GM19455 (cell line): Measurements from ENCODE around the gene KRTAP5-1.

ENCODE experiments used
- ATAC-seq: cut with Tn5 transposase; IDR thresholded peaks from one replicate; pipeline ENCODE4 v1.9.1; 2021; ENCODE audit not compliant: unreplicated experiment

Gene KRTAP5-1

DNA sequence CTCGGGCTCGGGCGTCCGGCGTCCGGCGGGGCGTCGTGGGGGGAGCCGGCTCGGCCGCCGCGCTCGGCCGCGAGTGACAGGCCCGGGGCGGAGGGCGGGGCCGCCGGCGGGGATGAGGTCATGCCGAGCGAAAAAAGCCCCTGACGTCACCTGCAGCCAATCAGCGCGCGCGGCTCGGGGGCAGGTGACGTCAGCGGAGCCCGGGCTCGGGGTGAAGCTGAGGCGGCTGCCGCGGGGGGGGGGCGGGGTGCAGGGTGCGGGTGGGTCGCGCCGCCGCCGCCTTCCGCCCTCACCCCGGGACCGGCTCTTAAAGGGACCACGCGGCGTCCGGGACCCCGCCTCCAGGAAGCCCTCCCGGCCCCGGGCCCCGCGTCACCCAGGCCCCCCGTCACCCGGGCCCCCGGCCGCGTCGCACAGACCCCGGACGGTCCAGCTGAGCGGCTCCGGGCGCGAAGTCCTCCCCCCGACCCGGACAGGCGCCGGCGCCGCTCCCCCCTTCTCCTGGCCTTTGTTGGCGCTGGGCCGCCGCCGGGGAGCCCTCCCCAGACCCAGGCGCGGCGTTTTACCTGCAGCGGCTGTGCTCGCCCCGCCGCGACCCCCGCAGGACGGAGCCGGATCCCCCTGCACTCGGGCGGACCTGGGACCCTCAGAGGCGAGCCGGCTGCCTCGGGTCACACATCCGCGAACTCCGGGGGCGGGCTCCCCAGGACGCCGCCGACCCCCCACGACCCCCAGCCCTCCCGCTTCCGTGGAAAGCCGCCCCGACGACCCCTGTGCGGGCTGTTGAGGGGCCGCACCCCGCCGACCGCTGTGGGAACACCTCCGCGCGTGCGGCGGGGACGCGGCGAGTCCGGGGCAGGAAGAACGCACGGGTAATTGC, 12.6 kb downstream of the KRTAP5-1 start, which contains the start of gene DUSP8:
DUSP8 (minus strand) TSS at position 75 of the 880 bp plus-strand sequence. CDS start 6,445 bp downstream, outside the sequence.
- no peak for ATAC-seq

DNA sequence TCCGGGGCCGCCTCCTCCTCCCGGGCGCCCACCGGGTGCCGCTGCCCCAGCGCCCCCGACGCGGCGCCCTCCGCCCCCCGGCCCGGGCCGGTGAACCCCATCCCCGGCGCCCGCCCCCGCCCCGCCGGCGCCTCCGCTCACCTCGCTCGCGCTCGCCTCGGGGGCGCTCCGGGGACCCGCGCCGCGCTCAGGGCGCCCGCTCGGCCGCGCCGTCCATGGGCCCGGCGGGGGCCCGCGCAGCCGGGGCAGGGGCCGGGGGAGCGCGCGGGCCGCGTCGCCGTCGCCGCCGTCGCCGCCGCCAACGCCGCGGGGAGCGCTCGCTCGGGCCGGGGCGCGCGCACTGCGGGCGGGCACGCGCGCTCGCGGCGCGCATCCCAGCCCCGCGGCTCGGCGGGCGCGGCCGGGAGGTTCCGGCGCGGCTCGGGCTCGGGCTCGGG, 13.3 kb downstream of the KRTAP5-1 start:
- ATAC-seq = no peak

DNA sequence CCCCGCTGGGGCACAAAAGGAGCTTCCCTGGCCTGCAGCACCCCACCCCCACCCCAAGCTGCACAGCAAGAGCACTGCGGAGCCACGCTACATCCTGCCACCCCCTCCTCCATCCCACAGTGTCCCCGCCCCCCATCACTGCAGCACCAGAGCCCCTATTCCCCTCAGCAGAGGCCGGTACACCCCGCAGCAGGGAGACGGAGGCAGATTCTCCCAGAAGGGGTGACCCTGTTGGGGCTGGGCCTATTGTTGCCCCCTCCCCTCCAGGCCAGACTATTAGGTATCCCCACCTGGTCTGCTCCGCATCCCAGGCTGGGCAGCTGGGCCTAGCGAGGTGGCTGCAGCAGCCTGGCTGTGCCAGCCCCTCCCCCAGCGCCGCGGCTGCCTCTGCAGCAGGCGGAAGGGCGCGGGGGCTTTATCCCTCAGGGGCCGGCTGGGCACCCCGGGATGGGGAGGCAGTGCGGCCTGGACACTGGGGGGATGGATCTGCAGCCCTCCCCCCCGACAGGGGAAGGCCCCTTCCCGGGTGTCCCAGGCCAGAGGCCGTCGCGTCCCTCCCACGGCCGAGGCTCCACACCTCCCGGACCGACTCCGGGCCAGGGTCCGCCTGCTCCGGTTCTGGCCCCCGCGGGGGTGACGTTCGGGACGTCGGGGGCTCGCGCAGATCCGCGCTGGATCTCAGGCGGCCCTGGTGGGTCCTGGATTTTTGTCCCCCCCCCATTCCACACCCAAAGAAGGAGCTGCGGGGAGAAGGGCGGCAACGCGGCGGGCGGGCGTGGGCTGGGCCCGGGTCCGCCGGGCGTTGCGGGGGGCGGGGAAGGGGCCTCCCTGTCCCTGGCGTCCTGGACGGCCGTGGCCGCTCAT, 14.0 kb downstream of the KRTAP5-1 start:
- ATAC-seq = no peak

DNA sequence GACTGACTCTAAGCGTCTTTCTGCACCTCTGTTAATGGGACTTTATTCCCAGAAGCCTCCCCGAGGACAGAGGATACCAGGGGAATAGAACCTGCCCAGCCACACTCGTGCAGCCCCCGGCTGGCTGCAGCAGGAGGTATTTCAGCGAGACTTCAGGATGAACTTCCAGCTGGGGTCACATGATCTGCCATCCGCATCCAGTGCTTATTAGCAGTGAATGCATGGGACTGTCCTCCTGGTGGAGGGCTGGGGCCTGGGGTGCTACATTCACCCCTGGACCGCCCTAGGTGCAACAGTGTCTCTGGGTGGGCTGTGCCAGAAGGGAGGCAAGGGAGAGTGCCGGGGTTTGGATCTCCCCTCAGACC, 14.6 kb downstream of the KRTAP5-1 start:
- no peak for ATAC-seq

DNA sequence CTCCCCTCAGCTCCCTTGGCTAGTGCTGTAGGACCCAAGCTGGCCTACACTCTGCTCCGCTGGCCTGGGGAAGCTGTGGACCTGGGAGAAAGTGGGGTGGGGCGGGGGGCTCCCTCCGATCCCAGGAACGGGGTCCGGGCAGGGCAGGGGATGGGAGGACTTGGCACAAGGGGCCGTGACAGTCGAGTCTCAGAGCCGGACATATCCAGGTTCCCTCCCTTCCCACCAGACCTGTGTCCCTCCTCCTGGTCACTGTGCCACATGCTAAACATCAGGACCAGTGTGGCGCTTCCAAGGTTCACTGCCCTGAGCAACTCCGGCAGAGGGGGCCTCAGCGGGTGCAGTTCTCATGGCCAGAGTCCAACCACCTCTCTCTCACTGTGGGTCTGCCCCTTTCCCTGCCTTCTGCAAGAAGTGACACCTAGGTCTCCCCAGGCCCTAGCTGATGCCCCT, 15.1 kb downstream of the KRTAP5-1 start:
- no peak for ATAC-seq

DNA sequence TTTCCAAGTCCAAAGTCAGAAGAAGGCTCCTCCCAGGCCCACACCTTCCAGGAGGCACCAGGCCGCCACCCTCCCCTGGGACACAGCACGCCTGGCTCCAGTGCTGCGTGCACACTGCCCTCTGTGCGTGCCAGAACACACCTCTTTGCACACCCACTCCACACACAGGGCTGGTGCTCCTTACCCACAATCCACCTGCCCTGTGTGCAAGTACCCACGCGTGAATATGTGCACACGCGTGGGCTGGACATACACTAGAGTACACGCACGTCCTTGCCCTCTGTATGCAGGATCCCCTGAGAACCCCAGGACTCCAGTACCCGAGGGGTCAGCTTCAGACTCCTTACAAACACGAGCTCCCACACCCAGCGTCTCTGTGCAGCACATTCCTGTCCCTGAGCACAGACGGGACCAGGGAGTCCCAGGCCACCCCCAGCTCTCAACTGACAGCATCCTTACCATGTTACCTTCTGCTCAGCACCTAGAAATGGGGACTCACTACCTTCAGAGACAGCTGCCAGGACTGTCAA, 15.8 kb downstream of the KRTAP5-1 start:
- ATAC-seq = no peak

DNA sequence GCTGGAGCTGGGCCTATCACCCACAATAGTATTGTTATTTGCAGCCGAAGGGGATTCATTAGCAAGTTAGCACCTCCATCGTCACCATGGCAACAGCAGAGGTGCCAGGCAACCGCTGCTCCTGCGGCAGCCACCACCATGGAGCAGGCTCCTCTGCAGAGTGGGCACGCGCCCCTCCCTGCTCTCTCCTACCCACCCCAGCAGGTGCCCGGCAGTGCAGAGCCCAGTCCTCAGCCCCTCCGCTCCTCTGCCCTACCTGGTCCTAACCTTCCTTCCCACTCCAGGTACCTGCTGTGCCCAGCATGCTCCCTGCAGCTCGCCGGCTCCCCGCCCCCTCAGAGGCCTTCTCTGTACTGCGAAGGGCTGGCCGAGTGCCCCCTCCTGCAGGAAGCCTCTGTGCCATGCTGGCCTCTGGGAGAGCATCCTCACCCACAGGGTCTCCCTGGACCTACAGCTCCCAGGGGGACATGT, 16.6 kb downstream of the KRTAP5-1 start:
- no peak for ATAC-seq

DNA sequence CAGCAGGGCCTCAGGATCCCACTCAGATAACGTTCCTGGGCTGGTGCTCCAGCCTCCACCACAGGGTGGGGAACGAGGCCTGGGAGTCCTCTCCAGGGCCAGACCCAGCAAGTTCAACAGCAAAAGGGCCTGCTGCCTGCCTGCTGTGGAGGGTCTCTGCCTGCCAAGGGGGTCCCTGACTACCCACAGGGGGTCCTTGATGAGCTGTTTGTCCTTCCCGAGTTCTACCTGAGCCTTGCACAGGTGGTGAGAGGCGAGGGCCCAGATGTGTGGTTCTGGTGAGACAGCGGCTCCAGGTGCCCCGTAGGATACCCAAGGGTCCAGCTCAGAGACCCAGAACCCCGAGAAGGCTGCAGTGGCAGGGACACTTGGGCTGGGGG, 17.4 kb downstream of the KRTAP5-1 start:
- ATAC-seq = no peak

DNA sequence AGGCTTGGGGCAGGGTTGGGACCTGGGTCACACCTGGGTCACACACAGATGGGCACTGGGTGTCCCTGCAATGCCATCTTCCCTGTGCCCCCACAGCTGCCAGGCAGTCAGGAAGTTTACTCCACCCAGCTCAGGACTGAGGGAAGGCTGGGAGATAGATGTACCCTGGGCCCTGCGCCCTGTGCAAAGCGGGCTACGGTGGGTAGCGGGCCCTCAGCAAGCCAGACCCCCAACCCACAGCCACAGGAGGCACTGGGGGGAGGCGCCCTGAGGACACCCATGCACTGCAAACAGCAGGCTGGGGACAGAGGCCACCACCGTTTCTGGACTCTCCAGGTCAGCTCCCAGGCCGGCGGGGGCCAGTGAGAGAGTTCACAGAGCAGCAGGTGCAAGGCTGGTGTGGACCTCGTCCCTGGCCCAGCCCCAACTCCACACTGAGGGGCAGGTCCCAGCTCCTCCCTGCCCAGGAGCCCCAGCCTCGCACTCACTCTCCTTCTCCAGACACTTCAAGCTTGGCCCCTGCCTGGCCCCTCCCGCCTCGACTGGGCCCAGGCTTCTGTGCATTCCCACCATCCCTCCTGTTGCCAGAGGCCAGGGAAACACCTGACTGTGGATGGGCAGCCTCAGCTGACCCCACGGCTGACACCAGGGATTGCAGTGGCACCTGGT, 17.9 kb downstream of the KRTAP5-1 start:
- ATAC-seq = no peak

DNA sequence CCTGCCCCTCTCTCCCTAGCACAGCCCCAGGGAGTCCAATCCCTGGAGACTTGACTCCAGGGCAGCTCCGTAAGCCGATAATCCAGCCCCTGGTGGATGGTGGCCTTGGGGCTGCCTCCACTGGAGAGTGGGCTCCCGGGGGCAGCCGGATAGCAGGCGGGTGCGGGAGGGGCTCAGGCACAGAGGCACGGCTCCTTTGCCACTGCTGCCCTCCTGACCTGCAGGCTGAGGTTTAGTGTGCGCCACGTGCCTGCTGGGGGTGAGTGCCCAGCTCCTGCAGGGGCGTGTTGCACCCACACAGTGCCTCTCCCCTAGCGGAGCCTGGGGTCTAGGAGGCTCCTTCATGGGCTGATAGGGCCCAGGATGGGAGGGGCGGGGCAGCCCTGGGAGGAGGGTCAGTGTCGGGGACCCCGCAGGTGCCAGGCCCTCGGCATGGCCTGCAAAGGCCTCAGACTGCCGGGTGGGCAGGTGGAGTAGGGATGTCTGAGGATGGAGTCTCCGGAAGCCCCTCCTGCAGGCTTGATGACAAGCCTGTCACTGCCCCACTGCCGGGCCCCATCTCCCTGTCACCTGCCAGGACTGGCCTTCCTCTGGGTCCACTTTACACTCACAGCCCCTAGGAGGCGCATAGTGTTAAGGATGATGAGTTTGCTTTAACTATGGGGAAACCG, 18.6 kb downstream of the KRTAP5-1 start:
- ATAC-seq = no peak

DNA sequence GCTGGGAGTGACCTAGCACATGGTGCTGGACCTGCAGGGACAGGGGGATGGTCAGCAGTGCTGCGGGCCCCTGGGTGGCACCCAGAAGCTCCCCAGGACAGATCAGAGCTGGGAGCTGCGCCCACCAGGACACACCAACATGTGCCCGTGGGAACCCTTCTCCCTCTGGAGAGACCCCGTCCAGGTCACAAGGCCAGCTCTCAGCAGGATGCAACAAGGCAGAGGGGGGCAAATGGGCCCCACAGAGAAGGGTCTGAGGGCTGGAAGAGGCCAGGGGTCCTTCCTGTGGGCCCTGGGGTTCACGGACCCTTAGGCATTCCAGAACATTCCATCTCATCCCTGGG, 19.2 kb downstream of the KRTAP5-1 start:
- no peak for ATAC-seq

DNA sequence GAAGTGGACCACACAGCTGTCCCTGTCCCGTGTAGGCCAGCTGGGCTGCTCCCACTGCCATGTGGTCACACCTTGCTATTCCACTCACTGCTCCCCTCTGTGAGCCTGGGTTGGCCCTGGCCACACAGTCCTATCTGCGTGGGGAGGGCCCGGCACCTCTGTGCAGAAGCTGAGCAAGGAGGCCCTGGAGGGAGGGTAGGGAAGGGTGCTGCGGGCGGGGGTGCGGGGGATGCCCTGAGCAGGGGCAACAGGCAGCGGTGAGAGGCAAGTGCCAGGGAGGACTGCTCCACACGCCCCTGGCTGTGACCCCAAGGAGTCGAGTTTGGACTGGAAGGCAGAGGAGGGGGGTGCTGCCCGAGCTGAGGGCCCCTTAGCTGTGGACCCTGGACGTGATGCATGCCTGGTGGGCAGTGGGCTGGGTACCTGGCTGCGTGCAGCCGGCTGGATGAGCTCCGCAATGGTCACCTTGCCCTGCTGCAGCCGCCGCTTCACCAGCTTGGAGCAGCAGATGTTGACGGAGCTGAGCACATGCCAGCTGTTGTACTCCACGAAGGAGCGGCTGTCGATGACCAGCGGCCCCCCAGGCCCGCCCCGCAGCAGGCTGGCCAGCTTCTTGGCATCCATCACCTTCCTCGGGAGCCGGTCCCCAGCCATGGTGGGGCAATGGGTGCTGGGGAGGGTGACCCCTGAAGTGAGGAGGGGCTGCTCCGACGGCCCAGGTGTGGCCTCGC, 19.7 kb downstream of the KRTAP5-1 start:
- ATAC-seq = no peak

DNA sequence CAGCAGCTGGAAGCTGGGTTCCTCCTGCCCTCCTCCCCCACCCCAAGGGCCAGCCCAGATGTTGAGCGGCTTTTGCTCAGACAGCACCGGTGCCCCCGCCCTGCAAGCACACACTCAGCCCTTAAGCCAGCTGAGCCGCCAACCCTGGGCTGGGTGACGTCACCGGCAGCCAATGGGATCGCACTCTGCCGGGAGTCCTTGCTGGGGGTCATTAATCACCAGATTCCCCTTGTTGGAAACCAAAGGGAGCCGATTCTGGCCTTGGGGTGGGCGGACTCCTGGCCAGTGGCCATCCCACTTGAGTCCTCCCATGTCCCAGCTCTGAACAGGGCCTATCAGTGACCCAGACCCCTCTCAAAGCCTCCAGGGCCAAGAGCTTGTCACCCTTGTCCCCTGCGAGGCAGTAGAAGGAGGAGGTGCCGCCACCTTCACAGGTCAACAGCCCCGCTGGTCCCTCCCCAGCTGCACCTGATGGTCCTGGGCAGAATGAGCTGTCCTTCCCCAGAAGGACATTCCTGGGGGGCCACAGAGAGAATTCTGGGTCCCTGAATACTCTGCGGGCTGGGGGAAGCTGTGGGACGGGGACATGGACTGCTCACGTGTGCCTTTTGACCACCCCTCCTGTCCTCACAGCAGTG, 20.4 kb downstream of the KRTAP5-1 start:
- ATAC-seq = no peak

DNA sequence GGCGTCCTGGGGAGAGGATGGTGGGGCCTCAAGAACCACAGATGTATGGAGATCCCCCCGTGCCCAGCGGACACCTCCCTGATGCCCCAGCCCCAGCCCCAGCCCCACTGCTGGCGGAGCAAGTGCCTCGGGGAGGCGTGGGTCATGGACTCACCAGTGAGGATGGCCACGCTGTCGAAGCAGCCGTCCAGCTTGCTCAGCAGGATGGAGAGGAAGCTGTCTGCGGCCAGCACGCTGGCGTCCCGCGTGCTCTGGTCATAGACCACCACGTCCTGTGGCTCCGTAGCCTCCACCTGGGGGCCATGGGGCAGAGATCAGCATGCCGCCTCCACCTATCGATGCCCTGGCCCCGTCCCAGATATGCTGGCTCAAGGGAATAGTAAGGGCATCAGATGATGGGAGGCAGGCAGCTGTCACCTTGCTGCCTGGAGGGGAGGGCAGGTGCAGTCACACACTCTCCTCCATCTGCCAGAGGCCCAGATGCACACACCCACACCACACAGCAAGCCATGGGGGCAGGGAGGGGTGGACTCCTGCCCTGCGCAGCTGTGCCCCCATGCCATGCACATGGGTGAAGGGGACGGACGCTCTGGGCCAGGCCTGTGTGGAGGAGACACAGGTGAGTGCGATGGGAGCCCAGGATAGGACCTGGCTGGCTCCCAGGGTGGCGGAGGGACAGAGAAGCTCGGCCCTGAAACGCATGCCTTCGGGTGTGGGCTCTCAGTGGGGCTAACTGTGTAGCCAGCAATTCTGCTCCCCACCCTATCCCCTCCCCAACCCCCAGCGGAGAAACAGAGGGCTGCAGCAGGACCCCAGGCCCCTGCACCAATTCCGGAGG, 21.2 kb downstream of the KRTAP5-1 start:
- ATAC-seq = no peak

DNA sequence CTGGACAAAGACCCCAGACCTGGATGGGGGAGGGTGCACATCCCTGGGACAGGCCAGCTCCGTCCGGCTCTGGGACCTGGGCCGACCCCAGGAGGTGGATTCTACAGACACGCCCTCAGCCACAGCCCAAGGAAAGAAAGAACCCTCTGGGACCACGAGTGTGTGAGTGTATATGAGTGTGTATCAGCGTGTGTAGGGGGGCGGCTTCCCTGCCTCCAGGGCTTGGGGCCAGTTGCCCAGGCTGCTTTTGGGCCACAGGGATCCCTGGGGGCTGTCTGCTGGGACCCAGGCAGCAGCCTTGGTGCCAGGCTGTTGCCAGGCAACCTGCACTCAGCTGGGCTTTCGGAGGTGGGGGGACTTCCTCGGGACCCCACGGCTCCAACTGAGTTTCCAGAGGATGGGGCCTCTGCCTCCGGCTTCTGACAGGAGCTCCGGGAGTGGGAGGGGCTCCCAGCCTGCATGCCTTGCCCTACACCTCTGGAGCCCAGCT, 21.9 kb downstream of the KRTAP5-1 start:
- no peak for ATAC-seq

DNA sequence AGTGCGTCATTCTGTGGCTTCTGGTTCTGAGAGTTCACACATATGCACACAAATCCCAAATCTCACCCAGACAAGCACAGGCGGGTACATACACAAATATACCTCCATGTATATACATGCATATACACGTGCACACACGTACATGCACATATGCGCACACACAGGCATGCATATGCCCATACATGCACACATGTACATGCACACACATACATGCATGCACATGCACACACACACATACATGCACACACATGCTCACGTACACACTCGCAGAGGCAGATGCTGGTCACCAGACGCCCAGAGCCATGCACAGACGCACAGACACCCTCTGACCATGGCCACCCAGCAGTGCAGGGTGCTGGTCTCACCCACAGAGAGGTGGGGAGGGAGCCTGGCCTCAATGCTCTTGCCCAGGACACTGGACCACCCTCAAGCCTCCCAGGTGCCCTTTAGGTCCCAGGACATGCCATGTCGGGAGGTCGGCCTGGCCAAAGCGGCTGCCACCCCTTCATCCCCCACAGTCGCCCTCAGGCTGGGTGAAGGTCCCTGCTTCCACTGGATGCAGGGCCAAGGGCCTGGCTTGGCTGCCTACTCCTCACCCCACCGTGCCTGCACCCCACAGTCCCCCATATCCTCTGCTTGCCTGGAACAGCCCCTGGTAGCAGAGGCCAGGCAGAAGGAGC, 22.5 kb downstream of the KRTAP5-1 start:
- ATAC-seq = no peak

DNA sequence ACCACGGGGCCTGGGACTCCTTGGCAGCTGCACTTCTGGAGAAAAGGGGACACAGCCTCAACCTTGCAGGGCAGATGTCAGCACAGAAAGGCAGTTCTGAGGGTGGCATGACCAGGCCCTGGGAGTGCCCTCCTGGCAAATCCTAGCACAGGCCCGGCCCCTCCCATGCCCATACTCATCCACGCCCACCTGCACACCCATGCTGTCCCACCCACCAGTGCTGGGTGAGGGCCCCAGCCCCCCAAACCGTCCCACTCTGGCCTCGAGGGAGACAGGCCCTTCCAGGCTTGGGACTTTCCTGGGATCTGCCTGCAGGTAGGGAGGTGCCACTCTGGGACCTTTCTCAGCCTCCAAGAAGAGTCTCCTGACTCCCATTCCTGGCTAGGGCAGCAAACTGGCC, 23.1 kb downstream of the KRTAP5-1 start:
- ATAC-seq = no peak

DNA sequence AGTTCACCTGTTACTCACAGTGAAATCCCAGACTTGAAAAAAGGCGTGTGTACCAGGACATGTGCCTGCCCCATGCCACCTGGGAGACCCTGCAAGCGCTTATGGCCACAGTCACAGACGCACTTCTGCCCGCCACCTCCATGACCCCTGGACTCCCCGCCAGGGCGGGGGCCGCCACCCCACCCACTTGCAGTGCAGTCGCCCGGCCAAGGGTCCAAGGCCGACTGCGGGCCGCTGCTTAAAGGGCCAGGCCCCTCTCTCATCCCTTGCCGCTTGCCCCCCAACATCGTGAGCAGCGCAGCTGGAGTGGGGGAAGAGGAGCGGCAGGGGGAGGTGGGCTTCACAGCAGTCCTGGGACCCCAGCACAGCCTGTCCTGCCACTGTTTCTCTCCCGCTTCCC, 23.8 kb downstream of the KRTAP5-1 start:
- ATAC-seq = no peak
